Prostate gland (tissue), 2 donors: ENCODE data around the gene ZMYND11.

Experiments
- CTCF ChIP-seq, 4 experiments: fragments of 200-600 bp in 2 of 4; fragments of 450-650 bp in 2 of 4; sonication (generic) in 2 of 4; IDR thresholded peaks; 1 replicate in 3 of 4; 2 replicates in 1 of 4; pipeline ENCODE4 v1.5.1; 2016 to 2019; ENCODE audit warnings: antibody characterized with exemption in 4 of 4, mild to moderate bottlenecking in 2 of 4, moderate library complexity in 2 of 4
- POLR2A ChIP-seq: fragments of 450-650 bp; IDR thresholded peaks from one replicate; pipeline ENCODE4 v1.6.1; 2016; ENCODE audit warnings: antibody characterized with exemption, mild to moderate bottlenecking
- POLR2AphosphoS5 ChIP-seq: sonication (generic); formaldehyde crosslinking; IDR thresholded peaks from one replicate; pipeline ENCODE4 v1.6.1; 2017; ENCODE audit warnings: antibody characterized with exemption

GRCh38 chr10:89248-89647, 46.0 kb upstream of the ZMYND11 start:
- TF ChIP-seq CTCF (IDR thresholded peaks at IDR 0.05), result no peak
- no peak for TF ChIP-seq POLR2AphosphoS5
- TF ChIP-seq POLR2A, result no peak
